SIG-M5 treated with dmso at 0.1 percent for 504 hours (cell line): ENCODE data around the gene KCND2.
A peak's percentile ranks its signal among the peaks of the same experiment; 100 is the strongest.

ENCODE experiments used
- DNase-seq: peaks from one replicate; lab custom pipeline; 2025; ENCODE audit not compliant: unreplicated experiment; lab: John Stamatoyannopoulos, UW

The KCND2 gene

GRCh38 chr7:120480472-120480871, 207.5 kb downstream of the KCND2 start:
- DNase-seq, result no peak

GRCh38 chr7:120480930-120481329, 208.0 kb downstream of the KCND2 start:
- DNase-seq, result no peak

- no peak for DNase-seq
Observed at GRCh38 chr7:120486164-120486563, 213.2 kb downstream of the KCND2 start.

GRCh38 chr7:120502132-120502531, 229.2 kb downstream of the KCND2 start:
- no peak for DNase-seq

GRCh38 chr7:120502825-120503224, 229.8 kb downstream of the KCND2 start:
- DNase-seq, result no peak

- no peak for DNase-seq
Observed at GRCh38 chr7:120504386-120504785, 231.4 kb downstream of the KCND2 start.

- DNase-seq, result no peak
Observed at GRCh38 chr7:120505770-120506169, 232.8 kb downstream of the KCND2 start.

- DNase-seq, result no peak
Observed at GRCh38 chr7:120512701-120513100, 239.7 kb downstream of the KCND2 start.

- DNase-seq, result no peak
Observed at GRCh38 chr7:120519224-120519623, 246.2 kb downstream of the KCND2 start.

- no peak for DNase-seq
Observed at GRCh38 chr7:120521761-120522737, 249.1 kb downstream of the KCND2 start.

- DNase-seq, result no peak
Observed at GRCh38 chr7:120523985-120524384, 251.0 kb downstream of the KCND2 start.

- DNase-seq, result no peak
Observed at GRCh38 chr7:120526902-120527509, 254.0 kb downstream of the KCND2 start.

GRCh38 chr7:120529736-120530135, 256.8 kb downstream of the KCND2 start:
- DNase-seq, result no peak

GRCh38 chr7:120538335-120538734, 265.4 kb downstream of the KCND2 start:
- no peak for DNase-seq

GRCh38 chr7:120539321-120539720, 266.3 kb downstream of the KCND2 start:
- no peak for DNase-seq

- no peak for DNase-seq
Observed at GRCh38 chr7:120547605-120548004, 274.6 kb downstream of the KCND2 start.

- DNase-seq, result no peak
Observed at GRCh38 chr7:120550494-120551048, 277.6 kb downstream of the KCND2 start.

- no peak for DNase-seq
Observed at GRCh38 chr7:120553491-120553890, 280.5 kb downstream of the KCND2 start.

GRCh38 chr7:120554960-120555571, 282.1 kb downstream of the KCND2 start:
- peak; percentile 61 for DNase-seq

- no peak for DNase-seq
Observed at GRCh38 chr7:120564145-120564544, 291.2 kb downstream of the KCND2 start.

GRCh38 chr7:120567204-120567603, 294.2 kb downstream of the KCND2 start:
- no peak for DNase-seq
